Measurements from ENCODE around the gene ROR2. TPM values are rescaled to one million over a fixed set of nuclear protein-coding genes. Genes with fewer than 3 reads are reported as not detected.
A peak's percentile ranks its signal among the peaks of the same experiment; 100 is the strongest.

Gene ROR2
- total RNA-seq (2022) (0.68 and 0.95 TPM in 2 replicates), Bru-seq, nascent RNA (percentile 27 among the genes with signal in this experiment), BruChase-seq, experiment 1, labeled RNA remaining after a 2-hour chase (percentile 19 among the genes with signal in this experiment), BruChase-seq, experiment 2, labeled RNA remaining after a 6-hour chase (percentile 21 among the genes with signal in this experiment)
- long read RNA-seq: 0 reads

DNA sequence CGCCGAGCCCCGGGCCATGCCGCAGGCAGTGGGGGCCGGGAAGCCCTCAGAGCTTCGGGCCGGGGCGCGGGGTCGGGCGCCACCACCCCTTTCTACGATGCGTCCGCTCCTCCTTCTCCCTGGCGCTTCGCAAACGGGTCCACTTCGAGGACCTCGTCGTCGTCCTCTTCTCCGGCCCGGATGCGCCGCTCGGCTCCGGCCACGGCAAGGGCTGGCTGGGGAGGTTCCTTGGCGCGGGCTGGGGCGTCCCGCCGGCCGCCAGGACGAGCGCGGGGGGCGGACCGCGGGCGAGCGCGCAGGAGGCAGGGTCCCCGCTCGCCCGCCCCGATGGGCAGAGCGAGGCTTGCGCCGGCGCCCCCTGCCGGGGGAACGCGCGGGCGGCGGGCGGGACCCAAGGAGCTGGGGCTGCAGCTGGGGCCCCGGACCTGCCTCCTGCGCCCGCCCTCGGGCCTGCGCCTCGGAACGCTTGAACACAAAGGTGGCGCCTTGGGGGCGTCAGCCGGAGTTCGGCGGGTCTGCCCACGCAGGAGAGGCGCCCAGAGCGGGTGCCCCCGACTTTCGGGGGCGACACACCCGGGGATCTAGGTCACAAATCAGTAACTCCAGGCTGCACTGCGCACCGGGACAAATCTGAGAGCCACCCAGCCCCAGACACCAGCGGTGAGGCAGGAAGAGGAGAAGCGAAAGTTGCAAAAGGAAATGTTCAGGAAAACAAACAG, at the start of gene ROR2:
TSS of gene ROR2 (minus strand) at position 283 of the 719 bp plus-strand sequence.
- Histone ChIP-seq H3K9me3 (no peaks in the 10 kb centered on the region), H3K27me3 (replicated peaks; ENCODE audit: control insufficient read depth, insufficient read depth, low read length) (no peaks in the 10 kb centered on the region), H3K36me3 (ENCODE audit: control insufficient read depth, insufficient read depth, low read length) (no peaks in the 10 kb centered on the region), H3K4me3 (ENCODE audit: low read depth, low read length) (peak within 1 kb of the TSS; percentile 29), H3K4me1 (no peaks in the 10 kb centered on the region)
- Mint-ChIP-seq H3K4me3 (ENCODE audit: unreplicated experiment) (peak within 1 kb of the TSS; percentile 73), H3K27me3 (ENCODE audit: insufficient read depth, unreplicated experiment) (no peaks in the 10 kb centered on the region), H3K9me3 (ENCODE audit: unreplicated experiment) (no peaks in the 10 kb centered on the region), H3K36me3 (ENCODE audit: insufficient read depth, unreplicated experiment) (no peaks in the 10 kb centered on the region), H3K27ac (ENCODE audit: unreplicated experiment) (no peak within 1 kb of the TSS), H3K4me1 (ENCODE audit: low read depth, unreplicated experiment) (peaks cover 8% of the 10 kb centered on the region)
- DNase-seq: peak in 1 of 2 experiments; percentile 76
- POLR2A ChIA-PET: no interaction called here
- TF ChIP-seq, protein P1, sequence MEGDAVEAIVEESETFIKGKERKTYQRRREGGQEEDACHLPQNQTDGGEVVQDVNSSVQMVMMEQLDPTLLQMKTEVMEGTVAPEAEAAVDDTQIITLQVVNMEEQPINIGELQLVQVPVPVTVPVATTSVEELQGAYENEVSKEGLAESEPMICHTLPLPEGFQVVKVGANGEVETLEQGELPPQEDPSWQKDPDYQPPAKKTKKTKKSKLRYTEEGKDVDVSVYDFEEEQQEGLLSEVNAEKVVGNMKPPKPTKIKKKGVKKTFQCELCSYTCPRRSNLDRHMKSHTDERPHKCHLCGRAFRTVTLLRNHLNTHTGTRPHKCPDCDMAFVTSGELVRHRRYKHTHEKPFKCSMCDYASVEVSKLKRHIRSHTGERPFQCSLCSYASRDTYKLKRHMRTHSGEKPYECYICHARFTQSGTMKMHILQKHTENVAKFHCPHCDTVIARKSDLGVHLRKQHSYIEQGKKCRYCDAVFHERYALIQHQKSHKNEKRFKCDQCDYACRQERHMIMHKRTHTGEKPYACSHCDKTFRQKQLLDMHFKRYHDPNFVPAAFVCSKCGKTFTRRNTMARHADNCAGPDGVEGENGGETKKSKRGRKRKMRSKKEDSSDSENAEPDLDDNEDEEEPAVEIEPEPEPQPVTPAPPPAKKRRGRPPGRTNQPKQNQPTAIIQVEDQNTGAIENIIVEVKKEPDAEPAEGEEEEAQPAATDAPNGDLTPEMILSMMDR (IDR thresholded peaks at IDR 0.05; ENCODE audit: insufficient read depth in 1 of 2, low read depth in 1 of 2, low read length in 1 of 2, severe bottlenecking in 1 of 2, unreplicated experiment in 1 of 2): peak in 1 of 2 experiments; percentile 19
- no TSS peak for BruUV-seq (replicated peaks)
- CTCF ChIA-PET: interaction anchor here (0.9 to 1.8 kb wide), 5 partner anchors 84 to 192 kb away, joined by 3 to 7 read pairs (median 3); no protein-coding TSS in a partner anchor
- intact Hi-C loops (cut with micrococcal nuclease; ENCODE audit: unreplicated experiment): loop anchor here (1.0 kb wide), 1 partner anchor 175 kb away; no protein-coding TSS in a partner anchor

- TF ChIP-seq, protein P1 (IDR thresholded peaks at IDR 0.05; ENCODE audit: insufficient read depth in 1 of 2, low read depth in 1 of 2, low read length in 1 of 2, severe bottlenecking in 1 of 2, unreplicated experiment in 1 of 2): no peak
- H3K27me3 Mint-ChIP-seq (ENCODE audit: insufficient read depth, unreplicated experiment): peaks cover 3% of the 10 kb centered on the region
- POLR2A ChIA-PET: interaction anchor here (0.7 kb wide), 1 partner anchor 571 kb away, joined by 3 read pairs; no protein-coding TSS in a partner anchor
- H3K36me3 Mint-ChIP-seq (ENCODE audit: insufficient read depth, unreplicated experiment): no peaks in the 10 kb centered on the region
- H3K4me1 Mint-ChIP-seq (ENCODE audit: low read depth, unreplicated experiment): peaks cover 20% of the 10 kb centered on the region
- no peak for DNase-seq
- H3K4me3 Mint-ChIP-seq (ENCODE audit: unreplicated experiment): peak overlapping the region; percentile 54
- H3K9me3 Mint-ChIP-seq (ENCODE audit: unreplicated experiment): no peaks in the 10 kb centered on the region
- no peaks in the 10 kb centered on the region for H3K27me3 ChIP-seq (replicated peaks; ENCODE audit: control insufficient read depth, insufficient read depth, low read length)
- no peak overlapping the region for H3K4me3 ChIP-seq (ENCODE audit: low read depth, low read length)
- H3K36me3 ChIP-seq (ENCODE audit: control insufficient read depth, insufficient read depth, low read length): no peaks in the 10 kb centered on the region
- H3K4me1 ChIP-seq: peaks cover 18% of the 10 kb centered on the region
- CTCF ChIA-PET: no interaction called here
- intact Hi-C loops (cut with micrococcal nuclease; ENCODE audit: unreplicated experiment): loop anchor here (1.0 to 2.0 kb wide), 2 partner anchors 16 to 40 kb away; no protein-coding TSS in a partner anchor
- no peaks in the 10 kb centered on the region for H3K9me3 ChIP-seq
- no TSS peak for BruUV-seq (replicated peaks)
- H3K27ac Mint-ChIP-seq (ENCODE audit: unreplicated experiment): no peak overlapping the region
These were observed 45.1 kb upstream of the ROR2 start for GRCh38 chr9:91995000-91995655.

GRCh38 chr9:91994422-91994821, 44.4 kb upstream of the ROR2 start:
- H3K27me3 ChIP-seq (replicated peaks; ENCODE audit: control insufficient read depth, insufficient read depth, low read length): no peaks in the 10 kb centered on the region
- Mint-ChIP-seq H3K36me3 (ENCODE audit: insufficient read depth, unreplicated experiment) (no peaks in the 10 kb centered on the region), H3K9me3 (ENCODE audit: unreplicated experiment) (no peaks in the 10 kb centered on the region), H3K27ac (ENCODE audit: unreplicated experiment) (no peak overlapping the region), H3K4me1 (ENCODE audit: low read depth, unreplicated experiment) (peaks cover 20% of the 10 kb centered on the region), H3K4me3 (ENCODE audit: unreplicated experiment) (peak overlapping the region; percentile 54), H3K27me3 (ENCODE audit: insufficient read depth, unreplicated experiment) (peaks cover 3% of the 10 kb centered on the region)
- H3K9me3 ChIP-seq: no peaks in the 10 kb centered on the region
- peaks cover 18% of the 10 kb centered on the region for H3K4me1 ChIP-seq
- intact Hi-C loops (cut with micrococcal nuclease; ENCODE audit: unreplicated experiment): loop anchor here (1.0 to 2.0 kb wide), 2 partner anchors 15 to 40 kb away; no protein-coding TSS in a partner anchor
- H3K4me3 ChIP-seq (ENCODE audit: low read depth, low read length): no peak overlapping the region
- ChIA-PET CTCF (interaction anchor here (0.6 kb wide), 1 partner anchor 131 kb away, joined by 3 read pairs; no protein-coding TSS in a partner anchor), POLR2A (interaction anchor here (0.6 to 0.7 kb wide), 2 partner anchors 570 to 801 kb away, joined by 3 read pairs; no protein-coding TSS in a partner anchor)
- BruUV-seq (replicated peaks): no TSS peak
- TF ChIP-seq, protein P1 (IDR thresholded peaks at IDR 0.05; ENCODE audit: insufficient read depth in 1 of 2, low read depth in 1 of 2, low read length in 1 of 2, severe bottlenecking in 1 of 2, unreplicated experiment in 1 of 2): no peak
- no peaks in the 10 kb centered on the region for H3K36me3 ChIP-seq (ENCODE audit: control insufficient read depth, insufficient read depth, low read length)
- peak; percentile 56 to 76 for DNase-seq
